Spleen (tissue), 7 donors: ENCODE results near the gene IL12RB2.

Experiments
- POLR2A ChIP-seq, 3 donors: fragments of 450-650 bp; IDR thresholded peaks; one replicate each; pipeline ENCODE4 v1.5.1; 2017; ENCODE audit warnings: antibody characterized with exemption in 3 of 3, mild to moderate bottlenecking in 1 of 3
- TF ChIP-seq, protein P1 (sequence below), 11 experiments: fragments of 200-600 bp in 7 of 11; fragments of 450-650 bp in 4 of 11; sonication (generic) in 4 of 11; IDR thresholded peaks in 8 of 11; conservative IDR thresholded peaks in 3 of 11; 1 replicate in 7 of 11; 2 replicates in 4 of 11; pipeline versions ENCODE4 v1.4.0 to v1.8.0; 2016 to 2021; ENCODE audit warnings: antibody characterized with exemption in 11 of 11, inconsistent platforms in 4 of 11, mild to moderate bottlenecking in 1 of 11
- donor health status: DM: no; HTN: no; CAD: no; lungs with moderate emphysema.
- donor health status: DM: no; HTN: no; CAD: no.
- donor health status: DM: no; HTN: no; CAD: no.

DNA sequence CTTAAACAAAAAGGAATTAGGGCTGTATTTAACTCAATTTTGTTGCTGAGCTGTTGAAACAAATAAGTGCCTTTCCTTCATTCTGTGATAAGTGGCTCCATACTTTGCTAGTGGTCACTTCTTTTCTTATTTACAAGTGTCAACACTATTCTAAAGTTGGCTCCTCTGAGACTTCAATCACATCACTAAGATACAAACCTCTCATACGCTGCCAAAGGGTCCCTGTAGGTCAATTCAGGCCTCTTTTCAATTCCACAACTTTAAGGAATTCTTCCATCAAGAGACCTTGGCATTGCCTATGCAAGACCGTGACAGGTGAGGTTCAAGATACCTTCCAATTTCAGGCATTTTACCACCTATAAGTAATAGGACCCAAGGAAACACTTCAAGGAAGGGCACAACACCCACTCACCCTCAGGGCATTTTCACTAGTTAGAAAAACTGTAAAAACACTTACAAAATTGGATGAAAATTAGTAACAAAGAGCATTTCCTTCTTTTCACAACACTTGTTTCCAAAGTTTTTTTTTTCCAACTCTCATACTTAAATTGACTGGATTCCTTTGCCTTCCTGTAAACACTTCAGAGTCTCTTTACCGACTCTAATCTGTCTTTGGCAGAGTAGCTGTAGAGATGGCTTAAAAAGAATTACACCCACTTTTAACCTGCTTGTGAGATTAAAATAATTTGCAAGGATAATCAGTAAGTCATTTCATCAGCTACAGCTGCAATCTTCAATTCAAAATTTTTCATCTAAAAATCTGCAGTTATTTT, 98.0 kb downstream of the IL12RB2 start:
- TF ChIP-seq, protein P1, sequence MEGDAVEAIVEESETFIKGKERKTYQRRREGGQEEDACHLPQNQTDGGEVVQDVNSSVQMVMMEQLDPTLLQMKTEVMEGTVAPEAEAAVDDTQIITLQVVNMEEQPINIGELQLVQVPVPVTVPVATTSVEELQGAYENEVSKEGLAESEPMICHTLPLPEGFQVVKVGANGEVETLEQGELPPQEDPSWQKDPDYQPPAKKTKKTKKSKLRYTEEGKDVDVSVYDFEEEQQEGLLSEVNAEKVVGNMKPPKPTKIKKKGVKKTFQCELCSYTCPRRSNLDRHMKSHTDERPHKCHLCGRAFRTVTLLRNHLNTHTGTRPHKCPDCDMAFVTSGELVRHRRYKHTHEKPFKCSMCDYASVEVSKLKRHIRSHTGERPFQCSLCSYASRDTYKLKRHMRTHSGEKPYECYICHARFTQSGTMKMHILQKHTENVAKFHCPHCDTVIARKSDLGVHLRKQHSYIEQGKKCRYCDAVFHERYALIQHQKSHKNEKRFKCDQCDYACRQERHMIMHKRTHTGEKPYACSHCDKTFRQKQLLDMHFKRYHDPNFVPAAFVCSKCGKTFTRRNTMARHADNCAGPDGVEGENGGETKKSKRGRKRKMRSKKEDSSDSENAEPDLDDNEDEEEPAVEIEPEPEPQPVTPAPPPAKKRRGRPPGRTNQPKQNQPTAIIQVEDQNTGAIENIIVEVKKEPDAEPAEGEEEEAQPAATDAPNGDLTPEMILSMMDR (IDR thresholded peaks at IDR 0.05 in 8 of 11, conservative IDR thresholded peaks at IDR 0.05 in 3 of 11), result no peak
- TF ChIP-seq POLR2A (IDR thresholded peaks at IDR 0.05), result no peak
